ENCODE measurements around the gene ZFYVE9. TPM values are rescaled to one million over a fixed set of nuclear protein-coding genes. Genes with fewer than 3 reads are reported as not detected.

ZFYVE9 gene
- total RNA-seq, 2 experiments from 2014 or later = 5.4 to 6.1 TPM

DNA sequence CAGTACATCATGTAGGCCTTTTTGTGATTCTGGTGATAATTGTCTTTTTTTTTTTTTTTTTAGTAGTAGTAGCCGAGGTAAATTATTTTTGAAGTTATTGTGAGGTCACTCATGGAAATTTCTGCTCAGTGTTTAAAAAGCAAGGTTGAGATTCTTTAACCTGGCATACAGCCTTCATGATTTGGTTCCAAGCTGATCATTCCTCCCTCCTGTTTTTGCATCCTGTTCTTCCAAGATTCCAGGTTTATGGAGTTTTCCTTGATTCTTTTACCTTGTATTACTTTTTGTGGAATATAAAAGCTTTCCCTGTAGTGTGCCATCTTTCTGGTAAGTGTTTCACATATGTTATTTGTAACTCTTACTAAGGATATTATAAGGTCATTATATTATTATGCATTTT lies 9.1 kb downstream of the ZFYVE9 start:
- no peak for ATAC-seq (ENCODE audit: poor library complexity)
- no peak overlapping the region for H3K4me3 Mint-ChIP-seq
- H3K36me3 ChIP-seq (ENCODE audit: insufficient read depth, low read length) = no peaks in the 10 kb centered on the region

DNA sequence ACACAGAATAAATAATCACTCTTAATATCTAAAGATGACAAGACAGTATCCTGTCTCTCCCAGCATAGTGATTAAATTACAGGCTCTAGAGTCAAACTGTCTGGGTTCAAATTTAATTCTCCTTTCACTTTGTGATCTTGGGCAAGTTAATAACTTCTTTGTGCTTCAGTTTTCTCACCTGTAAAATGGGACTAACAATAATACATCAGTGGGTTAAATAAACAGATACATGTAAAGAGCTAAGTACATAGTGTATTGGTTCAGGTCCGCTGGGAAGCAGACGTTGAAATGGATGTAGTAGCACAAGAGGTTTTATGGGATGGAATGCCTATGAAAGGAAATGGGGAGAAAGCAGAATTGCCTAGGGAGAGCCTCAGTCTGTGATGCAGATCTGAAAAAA lies 10.7 kb downstream of the ZFYVE9 start:
- Mint-ChIP-seq H3K36me3 (ENCODE audit: low read depth) (no peaks in the 10 kb centered on the region), H3K4me1 (ENCODE audit: low read depth) (peaks cover 3% of the 10 kb centered on the region), H3K27me3 (no peaks in the 10 kb centered on the region), H3K4me3 (no peak overlapping the region), H3K9me3 (no peaks in the 10 kb centered on the region), H3K27ac (no peak overlapping the region)
- ATAC-seq (ENCODE audit: poor library complexity) (no peak), DNase-seq (no peak)
- Histone ChIP-seq H3K9me3 (ENCODE audit: control insufficient read depth in 1 of 2, insufficient read depth in 1 of 2, low read length in 2 of 2) (no peaks in the 10 kb centered on the region), H3K27me3 (ENCODE audit: control insufficient read depth in 1 of 2, insufficient read depth in 2 of 2, low read length in 2 of 2) (no peaks in the 10 kb centered on the region), H3K4me3 (ENCODE audit: low read length) (no peak overlapping the region), H3K4me1 (ENCODE audit: insufficient read depth, low read length) (no peaks in the 10 kb centered on the region), H3K27ac (ENCODE audit: low read depth in 1 of 2, low read length in 2 of 2) (no peak overlapping the region), H3K36me3 (ENCODE audit: insufficient read depth, low read length) (no peaks in the 10 kb centered on the region)
- TF ChIP-seq, protein P1, sequence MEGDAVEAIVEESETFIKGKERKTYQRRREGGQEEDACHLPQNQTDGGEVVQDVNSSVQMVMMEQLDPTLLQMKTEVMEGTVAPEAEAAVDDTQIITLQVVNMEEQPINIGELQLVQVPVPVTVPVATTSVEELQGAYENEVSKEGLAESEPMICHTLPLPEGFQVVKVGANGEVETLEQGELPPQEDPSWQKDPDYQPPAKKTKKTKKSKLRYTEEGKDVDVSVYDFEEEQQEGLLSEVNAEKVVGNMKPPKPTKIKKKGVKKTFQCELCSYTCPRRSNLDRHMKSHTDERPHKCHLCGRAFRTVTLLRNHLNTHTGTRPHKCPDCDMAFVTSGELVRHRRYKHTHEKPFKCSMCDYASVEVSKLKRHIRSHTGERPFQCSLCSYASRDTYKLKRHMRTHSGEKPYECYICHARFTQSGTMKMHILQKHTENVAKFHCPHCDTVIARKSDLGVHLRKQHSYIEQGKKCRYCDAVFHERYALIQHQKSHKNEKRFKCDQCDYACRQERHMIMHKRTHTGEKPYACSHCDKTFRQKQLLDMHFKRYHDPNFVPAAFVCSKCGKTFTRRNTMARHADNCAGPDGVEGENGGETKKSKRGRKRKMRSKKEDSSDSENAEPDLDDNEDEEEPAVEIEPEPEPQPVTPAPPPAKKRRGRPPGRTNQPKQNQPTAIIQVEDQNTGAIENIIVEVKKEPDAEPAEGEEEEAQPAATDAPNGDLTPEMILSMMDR (IDR thresholded peaks at IDR 0.05) = no peak
- ChIA-PET CTCF (interaction anchor here (0.6 kb wide), 1 partner anchor 88 kb away, joined by 4 read pairs; no protein-coding TSS in a partner anchor), POLR2A (no interaction called here)
- intact Hi-C loops (cut with DNase I, micrococcal nuclease) = no loop called here

More for the DNA sequence above, 9.1 kb downstream of the ZFYVE9 start:
- Histone ChIP-seq H3K4me1 (ENCODE audit: insufficient read depth, low read length) (no peaks in the 10 kb centered on the region), H3K4me3 (ENCODE audit: low read length) (no peak overlapping the region), H3K27ac (ENCODE audit: low read depth in 1 of 2, low read length in 2 of 2) (no peak overlapping the region), H3K9me3 (ENCODE audit: control insufficient read depth in 1 of 2, insufficient read depth in 1 of 2, low read length in 2 of 2) (no peaks in the 10 kb centered on the region), H3K27me3 (ENCODE audit: control insufficient read depth in 1 of 2, insufficient read depth in 2 of 2, low read length in 2 of 2) (no peaks in the 10 kb centered on the region)
- ChIA-PET CTCF (interaction anchor here (0.7 kb wide), 2 partner anchors 77 to 766 kb away, joined by 3 read pairs; no protein-coding TSS in a partner anchor), POLR2A (no interaction called here)
- no peak overlapping the region for H3K27ac Mint-ChIP-seq
- no peaks in the 10 kb centered on the region for H3K9me3 Mint-ChIP-seq
- TF ChIP-seq, protein P1 (IDR thresholded peaks at IDR 0.05) = no peak
- intact Hi-C loops (cut with DNase I, micrococcal nuclease) = no loop called here
- no peak for DNase-seq
- peaks cover 8% of the 10 kb centered on the region for H3K4me1 Mint-ChIP-seq (ENCODE audit: low read depth)
- H3K36me3 Mint-ChIP-seq (ENCODE audit: low read depth) = no peaks in the 10 kb centered on the region
- H3K27me3 Mint-ChIP-seq = no peaks in the 10 kb centered on the region

DNA sequence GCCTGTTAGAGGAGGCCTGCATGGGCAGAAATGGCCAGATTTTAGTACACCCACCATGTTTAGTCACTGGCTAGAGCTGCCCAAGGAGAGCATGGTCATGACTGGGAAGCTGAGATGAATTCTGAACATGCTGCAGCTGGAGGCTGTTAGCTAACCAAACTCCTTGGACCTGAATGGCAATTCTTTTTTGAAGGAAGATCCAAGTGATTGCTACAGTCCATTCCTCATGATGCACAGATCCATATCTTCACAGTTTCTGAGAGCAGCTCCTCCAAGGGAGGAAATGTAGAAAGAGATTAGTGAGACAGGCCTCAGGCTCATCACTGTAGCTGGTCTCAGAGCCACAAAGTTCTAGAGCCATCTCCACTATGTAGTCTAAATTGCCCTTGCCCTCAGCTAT lies 11.1 kb downstream of the ZFYVE9 start:
- Mint-ChIP-seq H3K27me3 (no peaks in the 10 kb centered on the region), H3K27ac (no peak overlapping the region), H3K4me1 (ENCODE audit: low read depth) (no peaks in the 10 kb centered on the region), H3K4me3 (no peak overlapping the region), H3K36me3 (ENCODE audit: low read depth) (no peaks in the 10 kb centered on the region), H3K9me3 (no peaks in the 10 kb centered on the region)
- Histone ChIP-seq H3K36me3 (ENCODE audit: insufficient read depth, low read length) (no peaks in the 10 kb centered on the region), H3K9me3 (ENCODE audit: control insufficient read depth in 1 of 2, insufficient read depth in 1 of 2, low read length in 2 of 2) (no peaks in the 10 kb centered on the region), H3K27ac (ENCODE audit: low read depth in 1 of 2, low read length in 2 of 2) (no peak overlapping the region), H3K4me3 (ENCODE audit: low read length) (no peak overlapping the region), H3K4me1 (ENCODE audit: insufficient read depth, low read length) (no peaks in the 10 kb centered on the region), H3K27me3 (ENCODE audit: control insufficient read depth in 1 of 2, insufficient read depth in 2 of 2, low read length in 2 of 2) (no peaks in the 10 kb centered on the region)
- intact Hi-C loops (cut with DNase I, micrococcal nuclease) = no loop called here
- DNase-seq (no peak), ATAC-seq (ENCODE audit: poor library complexity) (no peak)
- TF ChIP-seq, protein P1 (IDR thresholded peaks at IDR 0.05) = no peak
- ChIA-PET CTCF (interaction anchor here (0.6 kb wide), 1 partner anchor 88 kb away, joined by 4 read pairs; no protein-coding TSS in a partner anchor), POLR2A (no interaction called here)
